ENCODE data around the gene SPATA20.

SPATA20 gene

GRCh38 chr17:50519141-50519834 lies 27.7 kb upstream of the SPATA20 start:
- no peak for DNase-seq (ENCODE audit: low read depth in 4 of 4, low spot score in 1 of 4)

DNA sequence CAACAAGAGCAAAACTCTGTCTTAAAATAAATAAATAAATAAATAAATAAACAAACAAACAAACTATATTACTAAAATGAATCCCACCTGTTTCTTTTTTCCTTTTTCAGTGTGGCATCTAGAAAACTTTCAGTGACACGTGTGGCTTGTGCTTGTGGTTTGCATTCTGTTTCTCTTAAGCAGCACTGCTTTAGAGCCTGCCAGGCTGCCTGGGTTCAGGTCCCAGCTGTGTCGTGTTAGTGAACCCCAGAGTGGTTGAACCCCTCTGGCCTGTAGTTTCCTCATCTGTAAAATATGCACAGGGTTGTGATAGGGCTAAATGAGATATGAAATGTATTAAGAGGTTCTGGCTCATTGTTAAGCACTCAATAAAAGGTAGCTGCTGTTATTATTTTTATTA lies 26.5 kb upstream of the SPATA20 start:
- DNase-seq (ENCODE audit: low read depth in 4 of 4, low spot score in 1 of 4): no peak

GRCh38 chr17:50521514-50521913 lies 25.5 kb upstream of the SPATA20 start:
- DNase-seq (ENCODE audit: low read depth in 4 of 4, low spot score in 1 of 4): no peak

DNA sequence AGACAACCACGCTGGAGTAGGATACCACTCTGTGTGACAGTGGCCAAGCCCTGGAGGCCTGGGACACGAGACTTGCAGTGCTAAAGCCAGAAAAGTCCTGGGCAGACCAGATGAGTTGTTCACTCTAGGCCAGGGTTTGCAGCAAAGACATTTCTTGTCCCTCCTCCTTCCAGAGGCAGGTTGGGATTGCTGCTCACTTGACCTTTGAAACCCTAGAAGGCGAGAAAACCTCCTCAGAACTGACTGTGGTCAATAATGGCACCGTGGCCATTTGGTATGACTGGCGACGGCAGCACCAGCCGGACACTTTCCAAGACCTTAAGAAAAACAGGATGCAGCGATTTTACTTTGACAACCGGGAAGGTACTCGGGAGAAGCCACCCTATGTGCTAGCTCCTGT lies 24.2 kb upstream of the SPATA20 start:
- no peak for DNase-seq (ENCODE audit: low read depth in 4 of 4, low spot score in 1 of 4)

GRCh38 chr17:50523208-50523607 lies 23.8 kb upstream of the SPATA20 start:
- no peak for DNase-seq (ENCODE audit: low read depth in 4 of 4, low spot score in 1 of 4)

DNA sequence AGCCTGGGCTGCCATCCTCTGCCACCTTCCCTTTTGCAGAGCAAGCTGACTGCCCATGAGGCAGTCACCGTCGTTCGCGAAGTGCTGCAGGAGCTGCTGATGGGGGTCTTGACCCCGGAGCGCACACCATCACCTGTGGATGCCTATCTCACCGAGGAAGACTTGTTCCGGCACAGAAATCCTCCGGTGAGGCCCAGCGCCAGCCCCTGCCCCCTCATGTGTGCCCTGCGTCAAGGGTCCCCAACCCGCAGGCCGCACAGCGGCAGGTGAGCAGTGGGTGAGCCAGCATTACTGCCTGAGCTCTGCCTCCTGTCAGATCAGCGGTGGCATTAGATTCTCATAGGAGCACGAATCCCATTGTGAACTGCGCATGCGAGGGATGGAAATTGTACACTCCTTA lies 22.1 kb upstream of the SPATA20 start:
- no peak for DNase-seq (ENCODE audit: low read depth in 4 of 4, low spot score in 1 of 4)

GRCh38 chr17:50527155-50527762 lies 19.7 kb upstream of the SPATA20 start:
- DNase-seq (ENCODE audit: low read depth in 4 of 4, low spot score in 1 of 4): no peak

DNA sequence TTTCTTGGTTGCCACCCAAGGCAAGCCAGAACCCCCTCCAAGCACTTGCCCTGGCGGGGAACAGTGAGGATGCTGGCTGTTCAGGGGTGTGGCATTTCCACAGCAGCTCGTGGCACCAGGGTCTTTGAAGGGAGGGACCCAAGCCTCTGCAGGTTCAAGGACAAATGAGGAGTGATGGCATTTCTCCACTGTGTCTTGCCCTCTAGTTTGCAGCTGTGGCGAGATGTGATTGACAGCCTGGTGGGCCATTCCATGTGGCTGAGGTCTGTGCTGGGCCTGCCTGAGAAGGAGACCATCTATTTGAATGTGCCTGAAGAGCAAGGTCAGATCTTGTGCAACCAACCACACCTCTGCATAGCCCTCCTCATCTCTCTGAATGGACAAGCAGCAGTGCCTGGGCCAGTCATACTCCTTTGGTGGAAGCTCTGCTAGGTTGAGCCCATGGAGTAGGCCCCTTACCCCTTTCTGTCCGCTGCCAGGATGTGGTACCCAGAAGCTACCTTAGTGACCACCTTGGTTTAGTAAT lies 19.0 kb upstream of the SPATA20 start:
- no peak for DNase-seq (ENCODE audit: low read depth in 4 of 4, low spot score in 1 of 4)

- no peak for DNase-seq (ENCODE audit: low read depth in 4 of 4, low spot score in 1 of 4)
These were observed 17.1 kb upstream of the SPATA20 start for GRCh38 chr17:50529849-50530248.

DNA sequence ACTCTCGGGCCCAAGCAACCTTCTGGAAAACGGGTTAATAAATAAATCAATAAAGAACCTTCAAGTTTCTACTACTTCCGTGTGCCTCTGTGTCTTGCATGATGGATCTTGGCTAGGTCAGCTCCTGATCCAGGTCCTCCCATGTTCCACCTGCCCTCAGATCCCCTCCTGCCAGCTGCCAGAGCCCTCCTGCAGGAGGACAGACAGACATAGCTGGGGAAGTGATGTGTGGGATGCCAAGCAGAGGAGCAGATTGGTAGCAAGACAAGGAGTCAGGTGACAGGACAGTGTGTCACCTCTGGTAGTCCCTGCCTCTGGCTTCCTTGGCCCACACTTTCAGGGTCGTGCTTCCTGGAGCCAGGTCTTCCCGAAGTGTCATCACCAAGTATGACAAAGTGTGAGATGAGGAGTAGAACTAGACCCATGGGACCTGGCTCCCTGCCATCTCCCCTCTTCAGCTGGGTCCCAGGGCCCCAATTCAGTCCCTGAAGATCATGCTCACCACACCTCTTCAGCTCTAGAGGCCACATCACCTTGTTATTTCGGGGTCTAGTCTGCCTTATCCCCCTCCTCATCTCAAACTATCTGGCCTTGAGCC lies 15.4 kb upstream of the SPATA20 start:
- no peak for DNase-seq (ENCODE audit: low read depth in 4 of 4, low spot score in 1 of 4)

DNA sequence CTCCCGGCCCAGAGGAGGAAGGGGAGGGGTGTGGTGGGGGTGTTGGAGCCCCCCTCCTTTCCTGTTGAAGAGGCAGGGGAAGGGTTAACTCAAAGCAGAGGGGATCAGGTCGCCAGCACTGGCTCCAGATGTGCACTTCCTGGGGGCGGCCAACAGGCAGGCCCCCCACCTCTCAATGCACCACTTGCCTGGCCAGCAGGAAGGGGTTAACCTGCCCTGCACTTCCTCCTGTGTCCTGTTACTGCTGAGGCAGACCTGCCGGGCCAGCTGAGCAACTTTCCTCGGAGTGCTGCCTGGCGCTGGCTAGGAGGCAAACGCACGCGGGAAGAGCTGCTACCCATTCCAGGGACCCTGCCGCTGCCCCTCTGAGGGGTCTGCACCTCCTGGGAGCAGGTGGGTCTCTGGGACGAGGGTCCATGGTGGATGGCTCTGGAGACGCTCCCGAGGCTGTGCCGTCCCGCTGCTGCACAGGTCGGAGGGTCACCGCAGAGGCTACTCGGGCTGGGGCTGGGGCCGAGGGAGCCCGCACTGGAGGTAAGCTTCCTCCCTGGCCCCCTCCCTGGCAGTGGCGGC lies 14.4 kb upstream of the SPATA20 start, which contains the start of gene EPN3:
Gene EPN3 (plus strand): TSS at position 284 of the 573 bp plus-strand sequence. CDS start 3,822 bp downstream, outside the sequence.
- DNase-seq (ENCODE audit: low read depth in 4 of 4, low spot score in 1 of 4): no peak

GRCh38 chr17:50533185-50533584 lies 13.8 kb upstream of the SPATA20 start:
- no peak for DNase-seq (ENCODE audit: low read depth in 4 of 4, low spot score in 1 of 4)

DNA sequence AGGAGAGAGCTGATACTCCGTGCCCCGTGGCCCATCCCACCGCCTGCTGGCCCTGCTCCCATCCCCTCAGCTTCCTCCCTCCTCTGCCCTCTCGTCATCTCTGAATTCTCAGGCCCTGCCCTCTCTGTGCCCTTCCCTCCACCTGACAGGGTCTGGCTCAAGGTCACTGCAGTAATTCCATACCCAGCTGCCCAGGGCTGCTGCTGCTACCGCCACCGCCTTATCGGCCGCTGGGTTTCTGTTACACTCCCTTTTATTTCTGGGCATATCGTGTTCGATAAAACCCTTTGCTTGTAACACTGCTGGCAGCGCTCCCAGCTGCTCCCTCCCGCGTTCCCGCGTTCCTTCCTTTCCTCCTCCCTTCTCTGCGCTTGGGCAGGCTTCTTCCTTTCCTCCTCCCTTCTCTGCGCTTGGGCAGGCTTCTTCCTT lies 13.2 kb upstream of the SPATA20 start:
- no peak for DNase-seq (ENCODE audit: low read depth in 4 of 4, low spot score in 1 of 4)

DNA sequence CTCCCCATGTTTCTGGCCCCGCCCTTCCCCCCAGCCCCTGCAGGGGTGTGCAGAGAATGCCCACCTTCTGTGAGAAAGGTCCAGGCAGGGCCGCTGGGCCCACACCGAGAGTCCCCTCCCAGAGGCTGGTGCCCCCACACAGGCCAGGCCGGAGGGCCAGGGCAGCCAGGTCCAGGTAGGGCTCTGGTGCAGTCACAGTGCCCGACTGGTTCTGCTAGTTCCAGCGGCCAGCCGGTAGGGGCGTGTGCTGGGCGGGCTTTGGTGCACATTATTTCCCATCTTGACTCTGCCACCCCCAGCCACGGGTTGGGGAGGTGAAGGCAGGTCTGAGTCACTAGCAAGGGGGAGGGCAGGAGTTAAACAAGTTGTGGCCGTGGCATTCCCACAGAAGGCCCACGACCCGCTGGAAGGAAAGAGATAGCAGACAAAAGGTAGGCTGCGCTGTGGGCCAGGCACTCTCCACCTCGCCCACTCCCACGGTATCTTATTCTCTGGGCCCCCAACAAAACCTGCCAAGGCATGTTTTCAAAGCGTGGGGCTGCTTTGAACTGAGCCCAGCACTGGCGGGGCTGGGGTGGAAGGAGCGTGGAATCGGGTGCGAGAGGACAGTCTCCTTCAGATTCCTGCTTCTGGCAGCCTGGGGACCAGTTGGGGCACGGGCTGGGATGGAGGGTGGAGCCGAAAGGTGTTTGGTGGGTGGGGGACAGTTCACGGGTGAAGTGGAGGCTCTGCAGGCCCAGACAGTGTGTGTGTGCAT lies 12.6 kb upstream of the SPATA20 start:
- DNase-seq (ENCODE audit: low read depth in 4 of 4, low spot score in 1 of 4): no peak

DNA sequence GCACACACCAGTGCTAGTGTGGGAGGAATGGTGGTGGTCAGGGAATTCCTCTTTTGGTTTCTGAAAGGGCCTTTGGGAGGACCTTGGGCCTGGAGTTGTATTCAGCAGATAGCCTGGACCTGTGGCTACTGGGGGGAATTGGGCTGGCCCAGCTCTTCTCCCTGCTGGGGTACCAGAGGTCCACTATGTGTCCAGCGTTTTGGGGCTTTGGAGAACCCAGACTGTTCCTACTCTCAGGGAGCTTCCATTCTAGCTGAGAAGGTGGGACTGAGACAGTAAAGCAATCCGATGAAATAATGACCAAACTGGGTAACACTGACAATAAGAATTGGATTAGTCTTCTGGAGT lies 12.0 kb upstream of the SPATA20 start:
- no peak for DNase-seq (ENCODE audit: low read depth in 4 of 4, low spot score in 1 of 4)

- DNase-seq (ENCODE audit: low read depth in 4 of 4, low spot score in 1 of 4): no peak
These were observed 11.6 kb upstream of the SPATA20 start for GRCh38 chr17:50535407-50535806.

DNA sequence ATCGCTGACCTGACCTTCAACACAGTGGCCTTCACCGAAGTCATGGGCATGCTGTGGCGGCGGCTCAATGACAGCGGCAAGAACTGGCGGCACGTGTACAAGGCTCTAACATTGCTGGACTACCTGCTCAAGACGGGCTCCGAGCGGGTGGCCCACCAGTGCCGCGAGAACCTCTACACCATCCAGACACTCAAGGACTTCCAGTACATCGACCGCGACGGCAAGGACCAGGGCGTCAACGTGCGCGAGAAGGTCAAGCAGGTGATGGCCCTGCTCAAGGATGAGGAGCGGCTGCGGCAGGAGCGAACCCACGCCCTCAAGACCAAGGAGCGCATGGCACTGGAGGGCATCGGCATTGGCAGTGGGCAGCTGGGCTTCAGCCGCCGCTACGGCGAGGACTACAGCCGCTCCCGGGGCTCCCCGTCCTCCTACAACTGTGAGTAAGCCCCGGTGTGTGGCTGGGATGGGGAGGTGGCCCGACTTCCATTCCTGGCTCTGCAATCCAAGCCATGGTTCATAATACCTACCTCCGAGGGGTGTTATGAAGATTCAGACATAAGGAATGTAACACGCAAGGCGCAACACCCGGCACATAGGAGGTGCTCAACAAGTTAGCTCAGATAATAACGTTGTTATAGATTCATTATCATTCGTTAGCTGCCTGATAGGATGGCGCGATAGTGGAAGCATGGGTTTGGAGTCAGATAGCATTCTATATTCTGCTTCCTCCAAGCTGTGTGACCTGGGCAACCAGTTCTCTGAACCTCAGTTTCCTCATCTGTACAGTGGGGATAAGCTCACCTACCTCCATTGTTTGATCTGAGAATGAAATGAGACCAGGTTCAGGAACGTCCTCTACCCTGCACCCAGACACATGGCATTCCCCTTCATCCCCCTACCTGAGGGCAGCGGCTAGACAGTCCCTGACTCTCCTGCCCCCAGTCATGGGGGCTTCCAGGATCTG lies 10.0 kb upstream of the SPATA20 start:
- no peak for DNase-seq (ENCODE audit: low read depth in 4 of 4, low spot score in 1 of 4)

GRCh38 chr17:50537721-50538548 lies 9.0 kb upstream of the SPATA20 start:
- no peak for DNase-seq (ENCODE audit: low read depth in 4 of 4, low spot score in 1 of 4)
